Measurements from ENCODE around the gene KDM6A.
"Not testable (repeated sequence)": the region's sequence is repeated elsewhere in the genome, so short reads cannot be mapped to it uniquely, and the experiment has no call there.

The KDM6A gene

GRCh38 chrX:45017946-45018345 lies 145.0 kb downstream of the KDM6A start:
- DNase-seq, result no peak

- DNase-seq, result no peak
These were observed 149.2 kb downstream of the KDM6A start for GRCh38 chrX:45022150-45022549.

- no peak for DNase-seq
These were observed 151.5 kb downstream of the KDM6A start for GRCh38 chrX:45024501-45024900.

GRCh38 chrX:45026036-45026435 lies 153.0 kb downstream of the KDM6A start:
- no peak for DNase-seq

GRCh38 chrX:45031830-45032378 lies 158.9 kb downstream of the KDM6A start:
- no peak for DNase-seq

- DNase-seq, result no peak
These were observed 162.1 kb downstream of the KDM6A start for GRCh38 chrX:45035071-45035470.

GRCh38 chrX:45036161-45036560 lies 163.2 kb downstream of the KDM6A start:
- DNase-seq, result no peak

GRCh38 chrX:45040137-45040536 lies 167.1 kb downstream of the KDM6A start:
- not testable (repeated sequence) for DNase-seq

GRCh38 chrX:45046417-45046816 lies 173.4 kb downstream of the KDM6A start:
- DNase-seq, result no peak

GRCh38 chrX:45050558-45050957 lies 177.6 kb downstream of the KDM6A start:
- DNase-seq, result no peak

- DNase-seq, result no peak
These were observed 183.6 kb downstream of the KDM6A start for GRCh38 chrX:45056428-45057145.

- DNase-seq, result not testable (repeated sequence)
These were observed 186.9 kb downstream of the KDM6A start for GRCh38 chrX:45059906-45060305.

GRCh38 chrX:45063319-45064095 lies 190.5 kb downstream of the KDM6A start:
- no peak for DNase-seq

- no peak for DNase-seq
These were observed 195.6 kb downstream of the KDM6A start for GRCh38 chrX:45068569-45068968.

- DNase-seq, result no peak
These were observed 197.4 kb downstream of the KDM6A start for GRCh38 chrX:45070116-45071007.

GRCh38 chrX:45073011-45073410 lies 200.0 kb downstream of the KDM6A start:
- DNase-seq, result not testable (repeated sequence)

- DNase-seq, result no peak
These were observed 204.9 kb downstream of the KDM6A start for GRCh38 chrX:45077748-45078424.

GRCh38 chrX:45083314-45083713 lies 210.3 kb downstream of the KDM6A start:
- DNase-seq, result no peak

GRCh38 chrX:45110494-45110893 lies 237.5 kb downstream of the KDM6A start:
- DNase-seq, result no peak

GRCh38 chrX:45126158-45126557 lies 253.2 kb downstream of the KDM6A start:
- DNase-seq, result no peak

- no peak for DNase-seq
These were observed 256.0 kb downstream of the KDM6A start for GRCh38 chrX:45128896-45129454.

- DNase-seq, result no peak
These were observed 260.5 kb downstream of the KDM6A start for GRCh38 chrX:45133465-45133864.

Measured in activated effector memory CD4-positive, alpha-beta T cell treated with Interleukin-2 at 50 U/mL for 16 hours (primary cell).